Uterus (tissue), 4 donors: Measurements from ENCODE around the gene RAB14. TPM values are rescaled to one million over a fixed set of nuclear protein-coding genes. Genes with fewer than 3 reads are reported as not detected.

ENCODE experiments used
- DNase-seq, 2 donors: peaks; one replicate each; pipeline ENCODE4 v3.0.0-alpha.2; 2019 to 2020
- H3K27ac ChIP-seq, 2 donors: fragments of 200-600 bp; sonication (generic); 1 replicate in 1 of 2; 2 replicates in 1 of 2; pipeline ENCODE4 v1.5.1; 2016 to 2018
- H3K27me3 ChIP-seq, 2 donors: fragments of 200-600 bp; sonication (generic); one replicate each; pipeline ENCODE4 v1.5.1; 2018 to 2019; ENCODE audit warnings: control low read depth in 1 of 2
- H3K36me3 ChIP-seq, 2 donors: fragments of 200-600 bp; sonication (generic); one replicate each; pipeline ENCODE4 v1.5.1; 2019; ENCODE audit warnings: control low read depth in 1 of 2
- H3K4me1 ChIP-seq, 2 donors: fragments of 200-600 bp; sonication (generic); one replicate each; pipeline ENCODE4 v1.5.1; 2018 to 2019; ENCODE audit warnings: control low read depth in 1 of 2
- H3K4me3 ChIP-seq, 2 donors: fragments of 200-600 bp; sonication (generic); 1 replicate in 1 of 2; 2 replicates in 1 of 2; pipeline ENCODE4 v1.5.1; 2018 to 2019; ENCODE audit warnings: mild to moderate bottlenecking in 1 of 2
- H3K9me3 ChIP-seq, 2 donors: fragments of 200-600 bp; sonication (generic); one replicate each; pipeline ENCODE4 v1.5.1; 2019; ENCODE audit warnings: control low read depth in 1 of 2
- POLR2A ChIP-seq, 2 donors: fragments of 450-650 bp; IDR thresholded peaks; one replicate each; pipeline ENCODE4 v1.6.1; 2016; ENCODE audit warnings: antibody characterized with exemption in 2 of 2, mild to moderate bottlenecking in 1 of 2, moderate library complexity in 1 of 2
- intact Hi-C: fragments of 100-400 bp; cut with DNase I; formaldehyde crosslinking; loops from one replicate; pipeline ENCODE4 v1.15.1; 2023; ENCODE audit warnings: low total_unique reads
- total RNA-seq, 4 donors: library from RNA; depleted of rRNA in 3 of 4; stranded (reverse); fragments of >200 nt in 3 of 4; gene quantifications; one replicate each; pipeline versions ENCODE4 v1.1.0 to v1.2.4, GENCODE V29; 2014 to 2023
- TF ChIP-seq, protein P1 (sequence below), 4 experiments: fragments of 200-600 bp in 2 of 4; fragments of 450-650 bp in 2 of 4; sonication (generic) in 2 of 4; IDR thresholded peaks; one replicate each; pipeline ENCODE4 v1.5.1; 2016 to 2019; ENCODE audit warnings: antibody characterized with exemption in 4 of 4, mild to moderate bottlenecking in 2 of 4, moderate library complexity in 1 of 4
- donor health status: DM: yes; HTN: yes; CAD: no.

The RAB14 gene
- total RNA-seq, 4 donors from 2014 or later = 13.6 to 69.0 (median 52.9) TPM

DNA sequence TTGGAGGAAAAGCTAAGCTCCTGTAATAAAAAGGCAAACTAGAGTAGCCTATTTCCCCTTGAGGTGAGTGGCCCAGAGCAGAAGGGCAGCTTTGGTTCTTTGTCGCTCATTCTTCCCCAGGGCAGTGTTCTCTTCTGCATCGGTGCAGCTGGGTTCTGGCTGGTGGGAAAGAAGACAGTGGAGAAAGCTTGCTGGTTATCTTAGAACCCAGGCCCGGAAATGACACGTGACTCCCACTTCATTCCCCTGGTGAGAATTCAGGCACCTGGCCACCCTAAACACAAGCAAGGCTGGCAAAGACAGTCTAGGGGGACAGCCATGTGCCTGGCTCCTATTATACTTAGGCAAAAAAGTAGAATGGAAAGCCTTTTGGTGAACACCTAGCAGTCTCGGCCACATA, 33.8 kb upstream of the RAB14 start:
- Histone ChIP-seq H3K27ac (no peak overlapping the region), H3K9me3 (no peaks in the 10 kb centered on the region), H3K4me3 (no peak overlapping the region), H3K27me3 (no peaks in the 10 kb centered on the region), H3K36me3 (no peaks in the 10 kb centered on the region), H3K4me1 (no peaks in the 10 kb centered on the region)
- no peak for DNase-seq
- TF ChIP-seq POLR2A (IDR thresholded peaks at IDR 0.05) = no peak
- TF ChIP-seq, protein P1, sequence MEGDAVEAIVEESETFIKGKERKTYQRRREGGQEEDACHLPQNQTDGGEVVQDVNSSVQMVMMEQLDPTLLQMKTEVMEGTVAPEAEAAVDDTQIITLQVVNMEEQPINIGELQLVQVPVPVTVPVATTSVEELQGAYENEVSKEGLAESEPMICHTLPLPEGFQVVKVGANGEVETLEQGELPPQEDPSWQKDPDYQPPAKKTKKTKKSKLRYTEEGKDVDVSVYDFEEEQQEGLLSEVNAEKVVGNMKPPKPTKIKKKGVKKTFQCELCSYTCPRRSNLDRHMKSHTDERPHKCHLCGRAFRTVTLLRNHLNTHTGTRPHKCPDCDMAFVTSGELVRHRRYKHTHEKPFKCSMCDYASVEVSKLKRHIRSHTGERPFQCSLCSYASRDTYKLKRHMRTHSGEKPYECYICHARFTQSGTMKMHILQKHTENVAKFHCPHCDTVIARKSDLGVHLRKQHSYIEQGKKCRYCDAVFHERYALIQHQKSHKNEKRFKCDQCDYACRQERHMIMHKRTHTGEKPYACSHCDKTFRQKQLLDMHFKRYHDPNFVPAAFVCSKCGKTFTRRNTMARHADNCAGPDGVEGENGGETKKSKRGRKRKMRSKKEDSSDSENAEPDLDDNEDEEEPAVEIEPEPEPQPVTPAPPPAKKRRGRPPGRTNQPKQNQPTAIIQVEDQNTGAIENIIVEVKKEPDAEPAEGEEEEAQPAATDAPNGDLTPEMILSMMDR (IDR thresholded peaks at IDR 0.05) = no peak
- intact Hi-C loops = no loop called here

- H3K4me1 ChIP-seq = no peaks in the 10 kb centered on the region
- H3K9me3 ChIP-seq = no peaks in the 10 kb centered on the region
- no peak overlapping the region for H3K27ac ChIP-seq
- TF ChIP-seq POLR2A (IDR thresholded peaks at IDR 0.05) = no peak
- TF ChIP-seq, protein P1 (IDR thresholded peaks at IDR 0.05) = no peak
- no peak for DNase-seq
- intact Hi-C loops = no loop called here
- no peaks in the 10 kb centered on the region for H3K27me3 ChIP-seq
- no peak overlapping the region for H3K4me3 ChIP-seq
- H3K36me3 ChIP-seq = no peaks in the 10 kb centered on the region
Measured at GRCh38 chr9:121234832-121235161, 33.1 kb upstream of the RAB14 start.

GRCh38 chr9:121233906-121234831, 32.5 kb upstream of the RAB14 start:
- no peak for DNase-seq
- TF ChIP-seq, protein P1 (IDR thresholded peaks at IDR 0.05) = no peak
- TF ChIP-seq POLR2A (IDR thresholded peaks at IDR 0.05) = no peak
- Histone ChIP-seq H3K4me3 (no peak overlapping the region), H3K4me1 (no peaks in the 10 kb centered on the region), H3K27ac (no peak overlapping the region), H3K36me3 (no peaks in the 10 kb centered on the region), H3K9me3 (no peaks in the 10 kb centered on the region), H3K27me3 (no peaks in the 10 kb centered on the region)
- intact Hi-C loops = no loop called here

DNA sequence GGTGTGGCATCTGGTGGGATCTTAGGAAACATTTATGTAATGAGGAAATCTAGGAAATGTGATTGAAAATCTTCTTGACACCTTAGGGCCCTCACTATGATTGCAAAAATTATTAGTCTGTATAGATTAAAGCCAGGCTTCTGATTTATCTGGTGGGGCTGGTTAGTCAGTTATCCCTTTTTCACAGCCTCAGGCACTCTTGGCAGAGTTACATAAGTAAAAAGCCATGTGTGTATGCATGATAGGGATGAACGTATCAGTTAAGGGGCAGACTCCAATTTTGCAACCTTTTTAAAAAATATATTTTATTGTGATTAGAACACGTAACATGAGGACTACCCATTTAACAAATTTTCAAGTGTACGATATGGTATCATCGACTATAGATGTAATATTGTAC, 30.6 kb upstream of the RAB14 start:
- H3K36me3 ChIP-seq = no peaks in the 10 kb centered on the region
- no peak overlapping the region for H3K4me3 ChIP-seq
- no peaks in the 10 kb centered on the region for H3K27me3 ChIP-seq
- H3K27ac ChIP-seq = no peak overlapping the region
- DNase-seq = no peak
- intact Hi-C loops = no loop called here
- H3K4me1 ChIP-seq = no peaks in the 10 kb centered on the region
- no peaks in the 10 kb centered on the region for H3K9me3 ChIP-seq
- TF ChIP-seq POLR2A (IDR thresholded peaks at IDR 0.05) = no peak
- TF ChIP-seq, protein P1 (IDR thresholded peaks at IDR 0.05) = no peak

- TF ChIP-seq POLR2A (IDR thresholded peaks at IDR 0.05) = no peak
- TF ChIP-seq, protein P1 (IDR thresholded peaks at IDR 0.05) = no peak
- Histone ChIP-seq H3K36me3 (no peaks in the 10 kb centered on the region), H3K4me1 (no peaks in the 10 kb centered on the region), H3K27me3 (no peaks in the 10 kb centered on the region), H3K4me3 (no peak overlapping the region), H3K27ac (no peak overlapping the region), H3K9me3 (no peaks in the 10 kb centered on the region)
- no peak for DNase-seq
- intact Hi-C loops = no loop called here
Measured at GRCh38 chr9:121230256-121230655, 28.6 kb upstream of the RAB14 start.
